Astrocyte (in vitro differentiated cells and primary cell): ENCODE results near the gene GLT8D2. TPM values are rescaled to one million over a fixed set of nuclear protein-coding genes. Genes with fewer than 3 reads are reported as not detected.

Source experiments
- DNase-seq: peaks from one replicate; pipeline ENCODE4 v3.0.0-alpha.2; 2010; ENCODE audit warnings: low read depth
- FAIRE-seq: peaks from 2 replicates; lab custom pipeline; 2011; peaks lifted over from hg19 to GRCh38; lab: Jason Lieb, UNC
- H2AFZ ChIP-seq: 2 replicates; pipeline ENCODE4 v1.6.0; 2012; ENCODE audit warnings: low read depth, low read length, inconsistent platforms
- H3K27ac ChIP-seq: 2 replicates; pipeline ENCODE4 v1.5.1; 2011; ENCODE audit warnings: low read depth, low read length, inconsistent platforms
- H3K27me3 ChIP-seq: 2 replicates; pipeline ENCODE4 v1.6.0; 2011; ENCODE audit warnings: low read length, inconsistent platforms; ENCODE audit not compliant: insufficient read depth
- H3K36me3 ChIP-seq: 2 replicates; pipeline ENCODE4 v1.5.1; 2011; ENCODE audit warnings: low read length, inconsistent platforms; ENCODE audit not compliant: insufficient read depth
- H3K4me1 ChIP-seq: 2 replicates; pipeline ENCODE4 v1.5.1; 2011; ENCODE audit warnings: low read length, inconsistent platforms; ENCODE audit not compliant: insufficient read depth
- H3K4me2 ChIP-seq: 2 replicates; pipeline ENCODE4 v1.6.0; 2012; ENCODE audit warnings: low read length, inconsistent platforms
- H3K4me3 ChIP-seq: 2 replicates; pipeline ENCODE4 v1.5.1; 2011; ENCODE audit warnings: low read depth, mild to moderate bottlenecking, low read length, inconsistent platforms; ENCODE audit not compliant: insufficient read depth
- H3K79me2 ChIP-seq: 2 replicates; pipeline ENCODE4 v1.6.0; 2012; ENCODE audit warnings: mild to moderate bottlenecking, low read length, inconsistent platforms; ENCODE audit not compliant: insufficient read depth
- H3K9ac ChIP-seq: 2 replicates; pipeline ENCODE4 v1.6.0; 2012; ENCODE audit warnings: mild to moderate bottlenecking, low read length, inconsistent platforms
- H3K9me3 ChIP-seq: 2 replicates; pipeline ENCODE4 v1.5.1; 2012; ENCODE audit warnings: low read depth, mild to moderate bottlenecking, low read length, inconsistent platforms; ENCODE audit not compliant: insufficient read depth
- H4K20me1 ChIP-seq: 2 replicates; pipeline ENCODE4 v1.6.0; 2012; ENCODE audit warnings: low read length, inconsistent platforms; ENCODE audit not compliant: insufficient read depth
- H3K27ac Mint-ChIP-seq: one replicate; pipeline ENCODE4 v1.8.0; 2021; ENCODE audit warnings: mild to moderate bottlenecking, mixed read lengths; ENCODE audit not compliant: unreplicated experiment
- H3K27me3 Mint-ChIP-seq: one replicate; pipeline ENCODE4 v1.8.0; 2021; ENCODE audit warnings: low read depth, mixed read lengths; ENCODE audit not compliant: unreplicated experiment
- H3K36me3 Mint-ChIP-seq: one replicate; pipeline ENCODE4 v1.8.0; 2021; ENCODE audit warnings: low read depth, mixed read lengths; ENCODE audit not compliant: unreplicated experiment
- H3K4me1 Mint-ChIP-seq: one replicate; pipeline ENCODE4 v1.8.0; 2021; ENCODE audit warnings: low read depth, mixed read lengths; ENCODE audit not compliant: unreplicated experiment
- H3K4me3 Mint-ChIP-seq: one replicate; pipeline ENCODE4 v1.8.0; 2021; ENCODE audit warnings: mild to moderate bottlenecking, moderate library complexity, mixed read lengths; ENCODE audit not compliant: unreplicated experiment
- H3K9me3 Mint-ChIP-seq: one replicate; pipeline ENCODE4 v1.8.0; 2021; ENCODE audit warnings: mild to moderate bottlenecking, mixed read lengths; ENCODE audit not compliant: unreplicated experiment
- CTCF ChIP-seq: IDR thresholded peaks from 2 replicates; pipeline ENCODE4 v1.5.1; 2011; ENCODE audit warnings: low read depth, mild to moderate bottlenecking, inconsistent platforms, low read length, moderate library complexity; ENCODE audit not compliant: insufficient read depth
- EZH2 ChIP-seq: IDR thresholded peaks from 2 replicates; pipeline ENCODE4 v1.6.1; 2012; ENCODE audit warnings: mild to moderate bottlenecking, low read length, inconsistent platforms; ENCODE audit not compliant: insufficient read depth
- total RNA-seq: library from RNA; stranded (reverse); gene quantifications from 2 replicates; pipeline ENCODE4 v1.2.1, GENCODE V29; 2021

Gene GLT8D2
- total RNA-seq, 1 donor from 2014 or later = 11.1 TPM

DNA sequence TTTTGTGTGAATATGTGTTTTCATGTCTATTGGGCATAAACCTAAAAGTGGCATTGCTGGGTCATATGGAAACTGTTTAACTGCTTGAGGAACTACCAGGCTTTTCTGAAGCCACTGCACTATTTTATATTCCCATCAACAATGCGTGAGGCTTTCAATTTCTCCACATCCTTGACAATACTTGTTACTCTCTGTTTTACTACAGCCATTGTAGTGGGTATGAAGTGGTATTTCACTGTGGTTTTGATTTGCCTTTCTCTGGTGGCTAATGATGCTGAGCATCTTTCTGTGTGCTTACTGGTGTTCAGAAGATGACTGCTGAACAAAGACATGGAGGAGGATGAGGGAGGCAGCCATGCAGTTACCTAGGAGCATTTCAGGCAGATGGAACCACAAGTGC, 97.5 kb downstream of the GLT8D2 start:
- Histone ChIP-seq H3K27ac (no peak overlapping the region), H3K4me1 (peaks cover 15% of the 10 kb centered on the region), H4K20me1 (peaks cover 26% of the 10 kb centered on the region), H3K36me3 (peaks cover 57% of the 10 kb centered on the region), H3K9me3 (no peaks in the 10 kb centered on the region), H3K27me3 (no peaks in the 10 kb centered on the region), H3K9ac (no peak overlapping the region), H3K4me3 (no peak overlapping the region), H3K79me2 (peaks cover 64% of the 10 kb centered on the region), H3K4me2 (no peak overlapping the region), H2AFZ (no peak overlapping the region)
- TF ChIP-seq CTCF = no peak
- DNase-seq (no peak), FAIRE-seq (no peak)
- Mint-ChIP-seq H3K27ac (no peak overlapping the region), H3K36me3 (peaks cover 9% of the 10 kb centered on the region), H3K4me3 (no peak overlapping the region), H3K9me3 (no peaks in the 10 kb centered on the region), H3K4me1 (peaks cover 10% of the 10 kb centered on the region), H3K27me3 (no peaks in the 10 kb centered on the region)

- no peak overlapping the region for H3K4me3 ChIP-seq
- H3K79me2 ChIP-seq = peaks cover 55% of the 10 kb centered on the region
- Mint-ChIP-seq H3K27ac (peak overlapping the region; percentile 34), H3K4me3 (no peak overlapping the region), H3K4me1 (peaks cover 1% of the 10 kb centered on the region), H3K36me3 (peaks cover 13% of the 10 kb centered on the region), H3K9me3 (no peaks in the 10 kb centered on the region), H3K27me3 (no peaks in the 10 kb centered on the region)
- no peak for TF ChIP-seq EZH2
- TF ChIP-seq CTCF = no peak
- no peak overlapping the region for H3K9ac ChIP-seq
- no peak overlapping the region for H3K27ac ChIP-seq
- H3K9me3 ChIP-seq = no peaks in the 10 kb centered on the region
- H3K4me2 ChIP-seq = no peak overlapping the region
- H4K20me1 ChIP-seq = peaks cover 58% of the 10 kb centered on the region
- DNase-seq (no peak), FAIRE-seq (no peak)
- H3K27me3 ChIP-seq = no peaks in the 10 kb centered on the region
- H2AFZ ChIP-seq = no peak overlapping the region
- H3K4me1 ChIP-seq = no peaks in the 10 kb centered on the region
- H3K36me3 ChIP-seq = peaks cover 83% of the 10 kb centered on the region
These were observed 101.1 kb downstream of the GLT8D2 start for GRCh38 chr12:103948746-103949406.

DNA sequence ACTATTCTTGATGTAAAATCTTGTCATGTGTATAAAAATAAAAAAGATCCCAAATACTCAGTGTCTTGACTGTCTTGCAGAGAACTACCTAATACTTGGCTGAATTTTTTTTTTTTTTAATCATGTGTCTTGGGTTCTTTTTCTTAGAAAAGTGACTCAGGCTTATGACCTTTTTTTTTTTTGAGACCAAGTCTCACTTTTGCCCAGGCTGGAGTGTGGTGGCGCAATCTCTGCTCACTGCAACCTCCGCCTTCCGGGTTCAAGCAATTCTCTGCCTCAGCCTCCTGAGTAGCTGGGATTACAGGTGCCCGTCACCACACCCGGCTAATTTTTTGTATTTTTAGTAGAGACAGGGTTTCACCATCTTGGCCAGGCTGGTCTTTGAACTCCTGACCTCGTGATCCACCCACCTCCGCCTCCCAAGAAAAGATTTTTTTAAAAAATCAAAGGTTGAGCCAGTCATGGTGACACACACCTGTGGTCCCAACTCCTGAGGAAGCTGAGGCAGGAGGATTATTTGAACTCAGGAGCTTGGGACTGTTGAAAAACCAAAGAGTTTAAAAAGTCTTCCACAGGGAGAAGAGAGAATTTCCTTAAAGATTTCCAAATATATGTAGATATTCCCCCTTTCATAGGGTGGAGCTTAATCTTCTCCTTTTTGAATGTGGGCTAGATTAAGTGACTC, 102.0 kb downstream of the GLT8D2 start:
- Mint-ChIP-seq H3K4me1 (peaks cover 1% of the 10 kb centered on the region), H3K27me3 (no peaks in the 10 kb centered on the region), H3K36me3 (peaks cover 15% of the 10 kb centered on the region), H3K4me3 (no peak overlapping the region), H3K27ac (peak overlapping the region; percentile 72), H3K9me3 (no peaks in the 10 kb centered on the region)
- Histone ChIP-seq H3K36me3 (peaks cover 83% of the 10 kb centered on the region), H3K4me3 (no peak overlapping the region), H3K79me2 (peaks cover 46% of the 10 kb centered on the region), H3K4me1 (no peaks in the 10 kb centered on the region), H3K9ac (no peak overlapping the region), H4K20me1 (peaks cover 55% of the 10 kb centered on the region), H3K9me3 (no peaks in the 10 kb centered on the region), H3K27ac (no peak overlapping the region), H3K27me3 (no peaks in the 10 kb centered on the region), H2AFZ (no peak overlapping the region), H3K4me2 (no peak overlapping the region)
- TF ChIP-seq EZH2 (no peak), CTCF (no peak)
- FAIRE-seq = no peak
- no peak for DNase-seq
